Ovary (tissue), 3 donors: ENCODE measurements around the gene NR3C2.

ENCODE experiments used
- CTCF ChIP-seq, 3 donors: fragments of 450-650 bp in 2 of 3; fragments of 200-600 bp in 1 of 3; IDR thresholded peaks; one replicate each; pipeline versions ENCODE4 v1.5.1 to v1.8.0; 2016 to 2022; ENCODE audit warnings: antibody characterized with exemption in 3 of 3, mild to moderate bottlenecking in 1 of 3
- EP300 ChIP-seq: sonication (generic); formaldehyde crosslinking; IDR thresholded peaks from one replicate; pipeline ENCODE4 v1.6.1; 2017; ENCODE audit warnings: antibody characterized with exemption
- POLR2A ChIP-seq: fragments of 450-650 bp; IDR thresholded peaks from one replicate; pipeline ENCODE4 v1.6.1; 2017; ENCODE audit warnings: antibody characterized with exemption, mild to moderate bottlenecking, moderate library complexity
- donor health status: DM: no; HTN: no; CAD: no.

GRCh38 chr4:148397771-148398170 lies 44.4 kb downstream of the NR3C2 start:
- TF ChIP-seq POLR2A (no peak), CTCF (IDR thresholded peaks at IDR 0.05) (no peak), EP300 (no peak)
